GM12874 (cell line): Measurements from ENCODE around the gene MANEAL.

Experiments
- TF ChIP-seq, protein P1 (sequence below): IDR thresholded peaks from 2 replicates; pipeline ENCODE4 v1.5.1; 2011; ENCODE audit warnings: low read depth, mild to moderate bottlenecking, control low read depth, low read length, moderate library complexity; ENCODE audit not compliant: insufficient read depth

Gene MANEAL

DNA sequence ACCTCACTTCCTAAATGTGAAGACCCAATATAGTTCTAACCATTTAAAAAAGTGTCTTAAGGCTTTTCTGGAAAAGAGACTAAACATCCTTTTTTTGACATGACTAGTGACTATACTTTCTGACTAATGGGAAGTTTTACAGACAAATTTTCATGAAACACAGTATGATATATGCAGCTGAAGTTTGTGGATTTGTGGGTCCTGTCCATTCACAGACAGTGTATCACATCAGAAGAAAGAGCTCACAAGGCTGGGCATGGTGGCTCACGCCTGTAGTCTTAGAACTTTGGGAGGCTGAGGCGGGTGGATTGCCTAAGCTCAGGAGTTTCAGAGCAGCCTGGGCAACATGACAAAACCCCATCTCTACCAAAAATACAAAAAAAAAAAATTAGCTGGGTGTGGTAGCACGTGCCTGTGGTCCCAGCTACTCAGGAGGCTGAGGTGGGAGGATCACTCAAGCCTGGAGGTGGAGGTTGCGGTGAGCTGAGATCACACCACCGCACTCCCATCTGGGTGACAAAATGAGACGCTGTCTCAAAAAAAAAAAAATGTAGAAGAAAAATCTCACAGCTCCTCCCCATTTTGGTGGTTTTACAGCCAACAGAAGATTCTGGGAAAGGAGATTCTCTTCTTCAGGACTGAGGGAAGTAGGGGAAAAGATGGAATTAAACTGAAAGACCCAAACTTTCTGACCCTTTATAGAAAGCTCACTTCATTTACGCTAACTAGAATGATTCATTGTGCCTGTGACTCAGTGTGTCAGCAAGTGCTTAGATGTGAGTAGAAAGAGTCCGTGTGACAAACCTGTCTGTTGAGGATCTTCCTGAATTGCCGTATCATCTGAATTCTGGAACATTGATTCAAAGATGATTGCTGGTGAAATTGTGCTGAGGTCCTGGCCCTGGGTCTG, 29.5 kb downstream of the MANEAL start:
- TF ChIP-seq, protein P1, sequence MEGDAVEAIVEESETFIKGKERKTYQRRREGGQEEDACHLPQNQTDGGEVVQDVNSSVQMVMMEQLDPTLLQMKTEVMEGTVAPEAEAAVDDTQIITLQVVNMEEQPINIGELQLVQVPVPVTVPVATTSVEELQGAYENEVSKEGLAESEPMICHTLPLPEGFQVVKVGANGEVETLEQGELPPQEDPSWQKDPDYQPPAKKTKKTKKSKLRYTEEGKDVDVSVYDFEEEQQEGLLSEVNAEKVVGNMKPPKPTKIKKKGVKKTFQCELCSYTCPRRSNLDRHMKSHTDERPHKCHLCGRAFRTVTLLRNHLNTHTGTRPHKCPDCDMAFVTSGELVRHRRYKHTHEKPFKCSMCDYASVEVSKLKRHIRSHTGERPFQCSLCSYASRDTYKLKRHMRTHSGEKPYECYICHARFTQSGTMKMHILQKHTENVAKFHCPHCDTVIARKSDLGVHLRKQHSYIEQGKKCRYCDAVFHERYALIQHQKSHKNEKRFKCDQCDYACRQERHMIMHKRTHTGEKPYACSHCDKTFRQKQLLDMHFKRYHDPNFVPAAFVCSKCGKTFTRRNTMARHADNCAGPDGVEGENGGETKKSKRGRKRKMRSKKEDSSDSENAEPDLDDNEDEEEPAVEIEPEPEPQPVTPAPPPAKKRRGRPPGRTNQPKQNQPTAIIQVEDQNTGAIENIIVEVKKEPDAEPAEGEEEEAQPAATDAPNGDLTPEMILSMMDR: no peak

DNA sequence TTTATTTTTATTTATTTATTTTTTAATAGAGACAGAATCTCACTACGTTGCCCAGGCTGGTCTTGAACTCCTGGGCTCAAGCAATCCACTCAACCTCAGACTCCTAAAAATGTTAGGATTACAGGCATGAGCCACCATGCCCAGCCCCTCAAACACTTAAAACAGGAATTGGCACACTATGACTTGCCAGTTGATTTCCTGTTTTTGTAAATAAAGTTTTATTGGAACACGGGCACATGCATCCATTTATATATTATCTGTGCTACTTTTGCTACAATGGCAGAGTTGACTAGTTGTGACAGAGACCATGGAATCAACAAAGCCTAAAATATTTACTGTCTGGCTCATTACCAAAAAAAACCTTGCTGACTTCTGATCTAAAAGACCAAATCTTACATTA, 30.4 kb downstream of the MANEAL start:
- TF ChIP-seq, protein P1: no peak

DNA sequence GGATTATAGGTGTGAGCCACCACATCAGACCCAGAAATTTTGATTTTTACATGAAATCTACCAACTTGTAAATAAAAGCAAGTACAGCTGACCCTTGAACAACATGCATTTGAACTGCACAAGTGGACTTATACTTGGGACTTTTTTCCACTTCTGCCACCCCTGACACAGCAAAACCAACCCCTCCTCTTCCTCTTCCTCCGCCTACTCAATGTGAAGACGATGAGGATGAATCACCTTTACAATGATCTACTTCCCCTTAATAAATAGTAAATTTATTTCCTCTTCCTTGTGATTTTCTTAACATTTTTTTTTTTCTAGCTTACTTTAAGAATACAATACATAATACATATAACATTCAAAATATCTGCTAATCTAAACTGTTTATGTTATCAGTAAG, 31.9 kb downstream of the MANEAL start:
- TF ChIP-seq, protein P1: no peak

DNA sequence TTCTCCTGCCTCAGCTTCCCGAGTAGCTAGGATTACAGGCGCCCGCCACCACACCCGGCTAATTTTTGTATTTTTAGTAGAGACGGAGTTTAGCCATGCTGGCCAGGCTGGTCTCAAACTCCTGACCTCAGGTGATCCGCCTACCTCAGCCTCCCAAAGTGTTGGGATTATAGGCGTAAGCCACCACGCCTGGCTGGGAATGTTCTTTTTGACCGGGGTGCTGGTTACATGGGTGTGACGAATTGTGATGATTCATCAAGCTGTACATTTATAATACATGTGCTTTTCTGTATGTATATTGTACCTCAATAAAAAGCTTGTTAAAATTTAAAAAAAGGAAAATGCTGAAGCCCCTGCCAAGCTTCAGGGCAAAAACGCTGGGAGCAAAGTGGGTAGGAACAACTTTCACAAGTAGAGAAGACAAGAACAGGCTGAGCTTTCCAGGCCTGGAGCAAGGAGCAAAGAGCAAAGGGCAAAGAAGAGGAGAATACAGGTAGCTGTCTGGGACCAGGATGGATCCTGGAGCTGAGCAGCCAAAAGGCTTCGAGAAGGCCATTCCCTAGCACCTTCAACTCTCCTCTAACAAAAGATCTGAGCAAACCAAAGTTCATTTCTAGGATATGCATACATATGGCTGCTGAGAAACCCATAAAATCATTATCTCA, 34.9 kb downstream of the MANEAL start:
- TF ChIP-seq, protein P1: no peak

DNA sequence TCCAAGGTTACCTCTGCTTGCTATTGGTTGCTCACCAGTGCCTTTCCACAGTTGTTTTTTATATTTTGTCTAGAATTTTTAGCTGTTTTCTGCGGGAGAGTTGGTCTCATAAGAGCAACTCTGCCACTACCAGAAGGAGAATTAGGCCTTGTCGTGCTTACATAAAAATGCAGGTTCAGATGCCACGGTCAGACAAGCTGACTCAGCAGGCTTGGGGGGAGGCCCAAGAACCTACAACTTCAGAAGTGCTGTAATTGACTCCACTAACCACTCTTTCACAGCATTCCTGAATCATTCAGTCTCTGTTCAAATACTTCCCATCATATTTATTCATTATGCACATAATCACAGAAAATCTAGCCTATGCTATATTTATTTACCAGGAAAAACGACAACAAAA, 37.5 kb downstream of the MANEAL start:
- TF ChIP-seq, protein P1: no peak

DNA sequence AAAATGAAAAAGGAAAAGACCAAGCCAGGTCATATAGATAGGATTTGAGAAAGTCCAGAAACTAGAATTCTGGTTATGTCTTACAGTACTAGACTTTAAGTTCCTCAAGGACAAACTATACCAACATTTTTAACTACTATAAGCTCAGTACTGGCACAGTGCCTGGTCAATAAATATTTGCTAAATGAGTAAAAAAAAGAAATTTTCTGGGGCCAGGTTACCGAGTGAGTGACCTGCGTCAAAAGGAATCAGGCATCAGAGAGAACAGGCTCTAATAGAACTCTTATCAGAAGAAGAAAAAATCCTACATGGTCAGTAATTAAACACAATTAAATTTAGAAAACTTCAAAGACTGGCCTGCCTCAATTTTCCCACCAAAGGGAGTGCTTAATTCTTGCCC, 38.2 kb downstream of the MANEAL start:
- TF ChIP-seq, protein P1: no peak

DNA sequence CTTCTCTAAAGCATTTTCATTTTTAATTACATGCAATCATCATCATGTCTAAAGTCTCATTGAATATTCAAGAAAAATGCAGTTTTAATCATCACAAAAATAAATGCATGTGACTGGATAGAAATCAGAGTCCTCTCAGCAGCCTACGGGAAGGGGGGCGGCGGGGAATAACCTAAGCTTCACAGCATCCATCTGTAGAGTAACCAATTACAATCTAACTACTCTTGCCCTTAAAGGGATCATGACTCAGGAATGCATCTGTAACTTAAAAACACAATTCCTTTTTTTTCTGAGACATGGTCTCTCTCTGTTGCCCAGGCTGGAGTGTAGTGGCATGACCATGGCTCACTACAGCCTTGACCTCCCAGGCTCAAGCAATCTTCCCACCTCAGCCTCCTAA, 43.1 kb downstream of the MANEAL start:
- TF ChIP-seq, protein P1: no peak
